HS-27A (cell line): ENCODE data around the gene ZFP3.
"Not testable (repeated sequence)": the region's sequence is repeated elsewhere in the genome, so short reads cannot be mapped to it uniquely, and the experiment has no call there.

Source experiments
- DNase-seq: peaks from one replicate; pipeline ENCODE4 v3.0.0-alpha.2; 2012; ENCODE audit warnings: low read depth, missing footprints

The ZFP3 gene

DNA sequence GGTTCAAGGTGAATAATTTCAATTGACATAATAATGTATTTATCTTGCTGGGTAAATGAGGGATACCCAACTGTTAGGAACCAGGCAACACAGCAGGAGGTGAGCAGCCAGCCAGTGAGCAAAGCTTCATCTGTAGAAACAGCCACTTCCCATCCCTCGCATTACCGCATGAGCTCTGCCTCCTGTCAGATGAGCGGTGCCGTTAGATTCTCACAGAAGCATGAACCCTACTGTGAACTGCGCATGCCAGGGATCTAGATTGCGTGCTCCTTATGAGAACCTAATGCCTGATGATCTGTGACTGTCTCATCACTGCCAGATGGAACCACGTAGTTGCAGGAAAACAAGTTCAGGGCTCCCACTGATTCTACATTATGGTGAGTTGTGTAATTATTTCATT lies 46.6 kb downstream of the ZFP3 start:
- not testable (repeated sequence) for DNase-seq

DNA sequence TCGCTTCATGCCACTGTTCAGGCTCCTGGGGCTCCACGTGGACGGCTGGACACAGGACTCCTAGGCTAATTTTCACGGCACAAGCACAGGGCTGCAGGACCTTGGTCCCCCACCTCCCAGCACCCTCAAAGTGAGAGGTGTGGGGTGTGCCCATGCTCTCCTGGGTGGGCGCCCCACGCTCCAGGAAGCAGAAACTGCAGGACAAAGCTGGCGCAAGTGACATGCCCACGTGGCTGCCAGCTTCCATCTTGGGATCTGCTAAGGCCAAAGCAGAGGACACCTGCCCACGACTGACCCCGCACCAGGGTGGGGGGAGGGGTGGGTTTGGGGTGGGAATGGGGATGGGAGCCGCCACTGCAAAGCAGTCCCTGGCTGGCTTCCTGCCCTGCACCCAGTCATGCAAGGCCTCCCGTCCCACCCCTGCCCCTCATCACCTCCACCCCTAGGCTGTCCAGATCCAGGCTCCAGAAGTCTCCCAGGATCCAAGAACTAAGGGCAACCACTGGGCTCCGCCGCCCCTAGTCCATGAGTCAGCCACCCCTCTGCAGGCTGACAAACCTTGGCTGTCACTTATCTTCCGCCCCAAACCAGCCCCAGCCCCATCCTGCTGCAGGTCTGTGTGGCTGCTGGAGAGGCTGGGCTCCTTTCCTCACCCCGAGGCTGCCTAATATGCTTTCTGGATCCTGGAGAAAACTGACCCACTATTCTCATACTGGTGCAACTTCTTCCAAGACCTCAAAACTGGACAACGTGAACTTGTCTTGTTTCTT lies 48.6 kb downstream of the ZFP3 start:
- DNase-seq, result no peak

GRCh38 chr17:5127910-5128309 lies 49.6 kb downstream of the ZFP3 start:
- DNase-seq, result no peak

DNA sequence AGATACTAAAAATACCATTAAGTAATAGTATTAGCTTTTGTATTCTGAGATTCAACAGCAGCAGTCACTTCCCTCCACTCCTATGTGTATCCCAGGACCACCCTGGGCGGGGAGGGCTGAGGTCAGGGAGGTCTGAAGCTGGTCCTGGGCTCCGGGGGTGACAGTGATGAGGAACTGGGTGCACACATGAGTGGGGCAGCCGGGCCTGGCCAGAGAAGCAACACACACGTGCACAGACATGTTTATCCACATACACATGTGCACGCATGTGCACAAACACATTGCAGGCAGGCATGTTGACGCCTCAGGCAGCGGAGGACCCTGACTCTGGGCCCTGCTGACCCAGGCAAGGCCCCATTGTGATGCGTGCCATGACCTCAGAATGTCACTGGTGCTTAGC lies 50.1 kb downstream of the ZFP3 start:
- not testable (repeated sequence) for DNase-seq

DNA sequence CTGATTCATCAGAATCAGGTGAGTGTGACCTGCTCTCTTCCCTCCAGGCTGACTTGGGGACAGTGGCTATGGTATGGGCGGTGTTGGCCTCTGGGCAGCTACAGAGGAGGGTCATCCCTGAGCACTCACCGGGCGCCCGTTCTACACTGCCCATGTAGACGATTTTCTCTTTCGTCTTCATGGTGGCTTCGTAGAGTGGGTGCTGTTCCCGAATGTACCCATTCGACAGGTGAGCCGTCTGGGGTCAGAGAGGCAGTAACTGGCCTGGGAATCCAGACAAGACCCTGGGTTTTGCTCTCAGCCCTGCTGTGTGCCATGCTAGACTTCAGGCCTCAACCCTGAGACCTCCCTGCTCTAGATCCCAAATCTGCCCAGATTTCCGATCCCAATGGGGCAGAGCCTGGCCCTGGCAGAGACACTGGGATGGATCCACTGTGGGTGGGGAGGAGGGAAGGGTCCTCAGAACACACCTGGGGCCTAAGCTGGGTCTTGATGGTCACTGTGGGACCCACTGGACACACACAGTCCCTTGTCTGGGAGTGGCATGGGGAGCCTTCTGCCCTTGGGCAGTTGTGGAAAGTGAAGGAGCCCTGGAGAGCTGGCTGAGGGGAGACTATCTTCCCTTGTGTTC lies 50.8 kb downstream of the ZFP3 start:
- DNase-seq, result no peak

DNA sequence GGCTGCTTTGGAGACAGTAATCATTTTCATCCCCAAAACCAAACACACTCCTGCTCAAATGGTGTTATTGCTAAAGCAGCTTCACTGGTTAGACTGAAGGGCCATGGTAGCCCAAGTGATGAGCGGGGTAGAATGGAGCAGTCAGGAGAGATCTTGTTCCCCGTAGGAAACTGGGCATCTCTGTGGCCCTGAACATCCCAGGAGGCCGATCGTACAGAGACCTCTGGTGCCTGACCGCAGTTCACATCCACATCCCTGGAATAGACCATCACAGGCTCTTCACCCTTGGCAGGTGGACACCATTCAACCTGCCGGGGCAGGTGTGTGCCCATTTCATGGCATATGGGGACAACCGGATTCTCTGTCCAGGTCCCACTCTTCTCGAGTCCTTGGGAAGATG lies 51.5 kb downstream of the ZFP3 start:
- not testable (repeated sequence) for DNase-seq

GRCh38 chr17:5130261-5130660 lies 52.0 kb downstream of the ZFP3 start:
- not testable (repeated sequence) for DNase-seq

GRCh38 chr17:5130687-5131086 lies 52.4 kb downstream of the ZFP3 start:
- not testable (repeated sequence) for DNase-seq

GRCh38 chr17:5131146-5131715 lies 53.0 kb downstream of the ZFP3 start:
- DNase-seq, result no peak

GRCh38 chr17:5131799-5132502 lies 53.7 kb downstream of the ZFP3 start:
- DNase-seq, result not testable (repeated sequence)

GRCh38 chr17:5132503-5133225 lies 54.4 kb downstream of the ZFP3 start:
- DNase-seq, result not testable (repeated sequence)

DNA sequence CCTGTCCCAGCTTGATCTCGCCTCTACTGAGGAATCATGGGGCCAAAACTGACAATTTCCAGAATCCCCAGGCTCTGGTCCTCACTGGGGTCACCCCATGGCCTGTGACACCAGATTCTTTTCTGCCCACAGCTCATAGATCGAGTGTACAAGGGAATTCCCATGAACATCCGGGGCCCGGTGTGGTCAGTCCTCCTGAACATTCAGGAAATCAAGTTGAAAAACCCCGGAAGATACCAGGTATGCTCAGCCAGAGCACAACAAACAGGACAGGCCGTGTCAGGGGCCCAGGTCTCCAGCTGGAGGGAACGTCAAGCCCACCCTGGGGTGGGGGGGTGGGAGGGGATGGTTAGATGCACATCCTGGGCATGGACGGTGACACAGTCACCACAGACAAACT lies 55.0 kb downstream of the ZFP3 start:
- DNase-seq, result no peak

GRCh38 chr17:5133961-5134360 lies 55.7 kb downstream of the ZFP3 start:
- DNase-seq, result not testable (repeated sequence)

DNA sequence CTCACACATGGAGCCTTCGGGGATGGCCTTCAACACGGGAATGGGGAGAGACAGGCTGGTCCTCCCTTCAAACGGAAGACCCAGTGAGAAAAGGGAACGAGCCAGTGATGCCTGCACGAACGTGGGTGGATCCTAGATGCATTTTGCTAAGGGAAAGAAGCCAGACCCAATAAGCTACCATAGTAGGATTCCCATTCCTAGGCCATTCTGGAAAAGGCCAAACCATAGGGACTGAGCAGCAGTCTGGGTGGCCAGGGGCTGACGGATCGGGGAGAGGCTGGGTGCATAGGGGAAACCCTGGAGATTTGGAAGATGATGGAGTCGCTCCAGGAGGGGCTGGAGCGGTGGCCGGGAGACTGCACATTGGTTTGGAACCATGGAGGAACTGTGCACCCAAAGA lies 56.3 kb downstream of the ZFP3 start:
- not testable (repeated sequence) for DNase-seq

DNA sequence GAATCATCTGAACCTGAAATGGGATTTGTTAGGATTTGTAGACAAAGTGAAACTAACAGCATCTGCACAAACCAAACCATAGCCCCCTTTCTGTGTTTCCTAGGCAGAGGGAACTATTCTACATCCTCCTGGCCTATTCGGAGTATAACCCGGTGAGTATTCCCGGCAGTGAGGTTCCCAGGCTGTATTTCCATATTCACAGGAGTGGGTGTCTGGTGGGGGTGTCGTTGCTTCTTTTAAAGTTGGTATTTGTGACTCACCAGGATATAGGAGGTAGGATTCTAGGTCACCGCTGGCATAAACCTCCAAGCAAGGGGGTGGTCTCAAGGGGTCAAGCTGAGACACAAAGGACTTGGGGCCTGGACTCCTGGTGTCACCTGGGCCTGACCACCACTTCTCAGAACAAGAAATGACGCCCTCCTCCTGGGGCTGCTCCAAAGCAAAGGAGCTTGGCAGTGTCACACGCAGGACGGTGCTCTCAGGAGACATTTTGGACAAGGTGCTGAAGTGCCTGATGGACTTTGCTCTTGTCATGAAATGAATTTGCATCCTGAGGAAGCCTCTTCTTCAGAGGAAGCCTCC lies 57.0 kb downstream of the ZFP3 start:
- not testable (repeated sequence) for DNase-seq

DNA sequence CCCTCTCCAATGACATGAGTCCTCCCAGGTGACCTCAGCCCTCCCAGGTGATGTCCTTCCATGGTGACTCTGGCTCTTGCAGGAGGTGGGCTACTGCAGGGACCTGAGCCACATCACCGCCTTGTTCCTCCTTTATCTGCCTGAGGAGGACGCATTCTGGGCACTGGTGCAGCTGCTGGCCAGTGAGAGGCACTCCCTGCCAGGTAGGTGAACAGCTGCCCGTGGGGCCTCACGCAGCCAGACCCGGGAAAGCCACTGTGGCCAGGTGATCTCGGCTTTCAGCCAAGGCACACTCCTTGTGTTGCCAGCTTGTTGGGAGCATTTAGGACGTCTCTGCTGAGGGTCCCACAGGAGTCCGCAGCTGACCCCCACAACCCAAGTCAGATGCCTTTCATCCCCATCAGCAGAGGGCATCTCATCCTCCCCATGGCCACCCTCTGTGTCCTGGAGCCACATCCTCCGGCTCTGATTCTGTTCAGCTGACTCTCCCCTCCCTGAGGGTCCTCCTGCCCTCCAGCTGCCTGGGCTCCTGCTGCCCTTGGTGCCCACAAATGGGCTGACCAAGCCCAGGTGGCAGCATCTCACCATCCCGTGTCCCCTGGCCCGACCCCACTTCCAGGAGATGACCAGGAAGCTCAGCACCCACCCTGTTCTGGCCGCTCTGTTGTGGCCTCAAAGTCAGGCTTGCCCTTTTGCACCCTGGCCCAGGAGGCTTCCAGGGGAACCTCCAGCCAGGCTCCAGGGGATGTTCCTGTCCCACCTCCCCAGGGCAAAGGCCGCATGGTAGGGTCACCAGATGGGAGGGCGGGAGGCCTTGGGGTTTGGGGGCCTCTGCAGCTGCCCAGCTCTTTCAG lies 57.7 kb downstream of the ZFP3 start:
- DNase-seq, result no peak

- not testable (repeated sequence) for DNase-seq
These were observed 58.5 kb downstream of the ZFP3 start for GRCh38 chr17:5136580-5137412.

DNA sequence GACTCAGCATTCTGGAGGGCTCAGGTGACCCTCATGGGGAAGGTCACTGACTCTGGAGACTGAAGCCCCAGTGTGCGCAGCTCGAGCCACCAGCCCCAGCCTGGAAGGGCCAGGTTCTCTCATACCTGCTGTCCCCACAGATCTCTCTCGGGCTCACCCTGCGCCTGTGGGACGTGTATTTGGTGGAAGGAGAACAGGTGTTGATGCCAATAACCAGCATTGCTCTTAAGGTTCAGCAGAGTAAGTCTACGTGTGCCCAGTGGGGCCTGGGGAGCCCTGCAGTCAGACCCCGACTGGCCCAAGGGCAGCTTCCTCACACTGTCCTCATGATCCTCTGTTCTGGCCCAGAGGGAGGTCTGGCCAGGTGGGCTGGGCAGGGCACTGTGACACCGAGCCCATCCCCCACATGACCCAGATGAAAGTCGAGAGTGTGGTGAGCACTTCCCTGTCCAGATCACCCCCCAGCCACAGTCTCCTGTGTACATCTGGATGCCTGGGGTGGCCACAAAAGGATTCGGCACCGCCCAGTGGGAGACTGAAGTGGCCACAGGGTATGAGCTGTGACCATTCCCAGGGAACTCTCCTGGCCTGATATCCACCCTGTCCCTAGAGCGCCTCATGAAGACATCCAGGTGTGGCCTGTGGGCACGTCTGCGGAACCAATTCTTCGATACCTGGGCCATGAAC lies 59.4 kb downstream of the ZFP3 start:
- DNase-seq, result not testable (repeated sequence)

- not testable (repeated sequence) for DNase-seq
These were observed 59.9 kb downstream of the ZFP3 start for GRCh38 chr17:5138198-5138544.
